Kasumi-1 (cell line): ENCODE data around the gene CORIN.
"Not testable (repeated sequence)": the region's sequence is repeated elsewhere in the genome, so short reads cannot be mapped to it uniquely, and the experiment has no call there.

ENCODE experiments used
- DNase-seq, 2 experiments: peaks; one replicate each; lab custom pipeline; 2025; lab: John Stamatoyannopoulos, UW

Gene CORIN

DNA sequence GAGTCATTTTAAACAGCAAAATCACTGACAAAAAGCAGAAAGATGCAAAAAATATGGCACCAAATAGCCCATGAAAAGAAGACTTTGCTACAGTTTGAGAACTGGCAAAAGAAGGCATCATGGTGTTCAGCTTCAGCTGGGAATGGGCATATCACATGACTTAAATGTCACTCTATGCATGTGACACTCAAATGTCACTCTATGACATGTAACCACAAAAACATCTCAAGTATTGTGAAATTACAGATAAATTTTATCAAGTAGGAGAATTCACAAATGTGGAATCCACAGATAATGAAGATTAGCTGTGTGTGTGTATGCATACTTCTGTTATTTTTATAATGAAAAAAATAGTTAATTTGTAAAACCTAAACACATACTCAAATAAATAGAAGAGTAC is 270.9 kb downstream of the CORIN start:
- DNase-seq: no peak

DNA sequence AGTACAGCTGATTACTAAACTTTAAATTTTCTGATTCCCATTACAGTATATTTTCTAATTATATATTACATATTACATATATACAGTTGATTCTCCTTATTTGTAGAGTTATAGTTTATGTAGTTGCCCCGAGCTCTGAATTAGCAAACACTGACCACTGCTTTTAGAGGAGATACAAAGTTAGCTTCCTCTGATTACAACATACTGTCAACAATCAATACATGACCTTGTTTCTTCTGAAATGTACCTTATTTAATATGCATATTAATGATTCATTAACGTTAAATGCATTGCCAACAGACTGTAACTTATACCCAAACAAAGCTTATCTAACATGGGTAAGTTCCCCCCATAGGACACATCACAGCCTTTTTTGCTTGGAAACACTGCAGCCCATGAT is 271.3 kb downstream of the CORIN start:
- DNase-seq: no peak

DNA sequence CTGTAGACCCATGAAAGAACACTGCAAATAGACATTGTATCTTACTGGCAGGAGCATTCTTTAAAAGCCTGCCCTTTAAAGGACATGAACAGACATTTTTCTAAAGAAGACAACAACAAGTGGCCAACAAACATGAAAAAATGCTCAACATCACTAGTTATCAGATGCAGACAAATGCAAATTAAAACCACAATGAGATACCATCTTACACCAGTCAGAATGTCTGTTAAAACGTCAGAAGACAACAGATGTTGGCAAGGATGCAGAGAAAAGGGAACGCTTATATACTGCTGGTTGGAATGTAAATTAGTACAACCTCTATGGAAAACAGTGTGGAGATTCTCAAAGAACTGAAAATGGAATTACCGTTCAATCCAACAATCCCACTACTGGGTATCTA is 275.6 kb downstream of the CORIN start:
- no peak for DNase-seq

DNA sequence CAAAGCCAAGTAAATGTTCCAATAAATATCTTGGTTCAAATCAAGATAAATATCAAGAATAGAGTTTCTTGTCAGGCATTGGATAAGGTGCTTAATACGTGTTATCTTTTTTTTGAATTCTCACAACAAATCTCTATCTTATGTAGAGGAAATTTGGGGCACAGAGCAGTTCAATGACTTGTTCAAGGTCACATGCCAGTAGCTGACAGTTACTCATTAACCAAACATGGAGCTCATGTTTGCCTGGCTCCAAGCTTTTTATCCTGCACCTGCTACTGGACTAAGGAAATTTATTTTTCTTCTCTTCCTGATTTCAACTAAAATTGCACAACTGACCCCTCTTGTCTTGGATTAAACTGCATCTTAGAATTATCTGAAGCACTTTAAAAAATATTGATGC is 276.5 kb downstream of the CORIN start:
- DNase-seq: no peak

DNA sequence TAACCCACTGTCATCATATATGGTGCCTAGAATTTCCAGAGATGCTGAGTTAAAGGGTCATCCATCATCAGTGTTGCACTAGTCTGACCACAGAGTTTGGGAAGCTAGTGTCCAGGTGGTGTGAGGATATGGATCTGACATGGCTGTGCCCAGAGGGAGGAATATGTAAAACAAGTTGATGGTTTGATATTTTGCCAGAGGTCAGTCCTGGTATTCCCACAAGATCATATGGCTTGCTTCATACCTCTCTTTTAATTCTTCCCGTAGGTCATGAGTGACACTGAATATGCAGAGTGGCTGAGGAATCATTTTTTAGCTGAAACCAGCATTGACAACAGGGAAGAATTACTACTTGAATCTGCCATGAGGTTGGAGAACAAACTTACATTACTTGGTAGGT is 277.2 kb downstream of the CORIN start:
- DNase-seq: no peak

DNA sequence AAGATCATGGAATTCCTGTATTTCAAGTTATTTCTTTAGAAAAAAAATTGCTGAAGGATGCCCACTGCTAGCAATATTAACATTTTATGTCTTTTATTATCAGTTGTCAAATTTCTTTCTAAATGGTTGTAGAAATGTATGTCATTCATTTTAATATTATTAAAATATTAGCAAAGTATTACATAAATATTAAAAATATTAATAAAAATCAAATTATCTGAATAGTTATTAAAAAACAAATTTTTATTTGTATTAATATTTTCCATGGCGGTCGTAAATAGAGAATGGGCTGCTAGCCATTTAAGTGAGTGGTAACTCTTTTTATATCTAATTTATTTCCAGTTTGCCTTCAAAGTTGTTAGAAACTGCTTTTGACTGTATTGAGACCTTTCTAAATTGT is 280.6 kb downstream of the CORIN start:
- no peak for DNase-seq

DNA sequence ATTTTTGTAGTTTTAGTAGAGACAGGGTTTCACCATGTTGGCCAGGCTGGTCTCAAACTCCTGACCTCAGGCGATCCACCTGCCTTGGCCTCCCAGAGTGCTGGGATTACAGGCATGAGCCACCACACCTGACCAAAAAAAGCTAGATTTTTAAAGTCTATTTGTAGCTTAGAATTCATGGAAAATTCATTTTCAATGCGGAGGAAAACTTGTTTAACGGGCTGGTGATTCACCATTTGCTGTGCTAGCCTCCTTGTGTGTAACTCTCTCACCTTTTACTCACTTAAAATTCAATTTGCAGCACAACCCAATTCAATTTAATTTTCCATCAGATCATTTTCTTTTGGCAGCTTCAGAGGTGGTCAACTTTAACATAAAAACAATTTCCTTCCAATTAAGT is 281.9 kb downstream of the CORIN start:
- DNase-seq: not testable (repeated sequence)

DNA sequence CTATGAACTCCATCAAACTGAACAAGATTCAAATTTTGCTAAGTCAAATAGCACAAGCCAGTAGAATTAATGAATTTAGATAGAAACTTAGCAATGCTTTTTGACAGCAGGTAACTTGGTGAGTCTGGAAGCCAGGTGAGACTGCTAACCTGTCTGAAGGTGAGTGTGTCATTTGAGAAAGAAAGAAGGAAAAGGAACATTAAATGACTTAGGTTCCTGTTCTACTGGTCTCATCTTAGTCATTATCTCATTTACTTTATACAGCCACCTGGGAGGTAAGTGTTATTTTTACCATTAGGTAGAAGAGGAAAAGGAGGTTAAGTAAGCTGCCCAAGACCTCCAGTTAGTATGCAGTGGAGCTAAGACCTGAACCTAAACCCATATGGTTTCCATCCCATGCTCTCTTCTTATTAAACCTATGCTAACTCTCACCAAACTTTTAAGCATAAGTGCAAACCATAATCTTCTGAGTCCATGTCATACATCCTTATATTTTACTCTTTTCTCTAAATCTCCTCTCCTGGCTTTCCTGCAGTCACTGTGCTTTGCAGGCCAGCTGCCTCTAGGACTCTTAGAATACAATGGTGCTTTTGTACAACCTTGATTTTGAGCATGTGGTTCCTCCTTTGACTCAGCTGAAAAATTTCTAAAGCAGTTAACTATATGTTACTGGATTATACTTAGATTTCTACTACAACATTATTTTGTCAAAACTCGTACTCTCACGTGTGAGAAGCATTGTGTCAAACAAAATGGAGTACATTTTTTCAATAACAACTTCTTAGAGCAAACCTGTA is 284.3 kb downstream of the CORIN start:
- DNase-seq: no peak

DNA sequence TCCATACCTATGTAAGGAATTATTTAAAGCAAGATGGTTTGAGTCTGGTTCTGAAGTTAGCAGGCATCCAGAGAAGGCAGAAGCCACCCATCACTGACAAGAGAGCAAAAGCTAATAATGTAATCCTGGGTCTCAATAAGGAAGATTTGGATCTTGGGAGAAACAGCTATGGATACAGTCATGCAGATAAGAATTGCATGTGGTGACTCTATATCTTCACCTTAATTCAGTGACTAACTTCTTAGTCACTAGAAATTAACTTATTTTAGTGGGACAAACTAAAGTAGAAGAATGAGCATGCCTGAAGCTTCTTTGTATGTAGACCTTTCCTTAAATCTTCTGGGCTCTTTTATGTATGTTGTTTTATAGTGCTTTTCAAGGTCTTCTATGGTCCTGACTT is 286.2 kb downstream of the CORIN start:
- no peak for DNase-seq

DNA sequence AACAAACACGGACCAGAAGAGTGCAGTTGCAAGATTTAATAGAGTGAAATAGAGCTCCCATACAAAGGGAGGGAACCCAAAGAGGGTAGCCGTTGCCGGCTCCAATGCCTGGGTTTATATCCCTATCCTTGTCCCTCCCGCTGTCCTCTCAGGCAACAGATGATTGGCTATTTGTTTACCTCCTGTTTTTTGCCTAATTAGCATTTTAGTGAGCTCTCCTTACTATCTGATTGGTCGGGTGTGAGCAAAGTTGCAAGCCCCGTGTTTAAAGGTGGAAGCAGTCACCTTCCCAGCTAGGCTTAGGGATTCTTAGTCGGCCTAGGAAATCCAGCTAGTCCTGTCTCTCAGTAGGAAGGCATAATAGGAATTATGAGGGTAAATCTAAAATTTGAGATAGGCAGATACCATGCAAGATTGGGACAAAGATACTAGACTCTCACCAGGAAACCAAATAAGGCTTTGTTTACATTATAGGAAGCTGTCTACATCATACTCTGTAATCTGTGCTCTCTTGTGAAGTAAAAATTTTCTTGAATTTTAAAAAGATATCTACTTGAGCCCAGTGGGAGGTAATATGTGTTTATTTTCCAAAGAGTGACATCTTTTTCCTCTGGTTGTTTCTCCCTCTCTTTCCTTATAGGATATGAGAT is 286.8 kb downstream of the CORIN start:
- no peak for DNase-seq

DNA sequence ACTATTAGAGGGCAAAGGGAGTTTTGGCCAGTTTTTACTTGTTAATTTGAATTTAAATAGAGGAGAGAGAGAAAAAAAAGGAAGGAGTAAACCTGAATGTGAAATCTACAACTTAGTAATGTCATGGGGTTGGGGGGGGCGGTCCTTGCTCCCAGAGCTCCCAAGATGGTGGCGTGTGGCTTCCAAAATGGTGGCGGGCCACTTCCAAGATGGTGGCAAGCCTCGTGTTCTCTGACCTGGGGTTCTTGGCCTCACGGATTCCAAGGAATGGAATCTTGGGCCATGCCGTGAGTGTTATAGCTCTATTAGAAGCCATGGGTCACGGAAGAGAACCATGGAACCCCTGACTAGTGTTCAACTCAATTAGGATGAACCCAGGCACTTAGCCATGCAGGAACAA is 287.5 kb downstream of the CORIN start:
- not testable (repeated sequence) for DNase-seq
